NCI-H2196 (cell line): Measurements from ENCODE around the gene TMEM161A.
A peak's percentile ranks its signal among the peaks of the same experiment; 100 is the strongest.
"Not testable (repeated sequence)": the region's sequence is repeated elsewhere in the genome, so short reads cannot be mapped to it uniquely, and the experiment has no call there.

Source experiments
- DNase-seq: peaks from one replicate; lab custom pipeline; 2025; ENCODE audit not compliant: unreplicated experiment; lab: John Stamatoyannopoulos, UW

The TMEM161A gene

DNA sequence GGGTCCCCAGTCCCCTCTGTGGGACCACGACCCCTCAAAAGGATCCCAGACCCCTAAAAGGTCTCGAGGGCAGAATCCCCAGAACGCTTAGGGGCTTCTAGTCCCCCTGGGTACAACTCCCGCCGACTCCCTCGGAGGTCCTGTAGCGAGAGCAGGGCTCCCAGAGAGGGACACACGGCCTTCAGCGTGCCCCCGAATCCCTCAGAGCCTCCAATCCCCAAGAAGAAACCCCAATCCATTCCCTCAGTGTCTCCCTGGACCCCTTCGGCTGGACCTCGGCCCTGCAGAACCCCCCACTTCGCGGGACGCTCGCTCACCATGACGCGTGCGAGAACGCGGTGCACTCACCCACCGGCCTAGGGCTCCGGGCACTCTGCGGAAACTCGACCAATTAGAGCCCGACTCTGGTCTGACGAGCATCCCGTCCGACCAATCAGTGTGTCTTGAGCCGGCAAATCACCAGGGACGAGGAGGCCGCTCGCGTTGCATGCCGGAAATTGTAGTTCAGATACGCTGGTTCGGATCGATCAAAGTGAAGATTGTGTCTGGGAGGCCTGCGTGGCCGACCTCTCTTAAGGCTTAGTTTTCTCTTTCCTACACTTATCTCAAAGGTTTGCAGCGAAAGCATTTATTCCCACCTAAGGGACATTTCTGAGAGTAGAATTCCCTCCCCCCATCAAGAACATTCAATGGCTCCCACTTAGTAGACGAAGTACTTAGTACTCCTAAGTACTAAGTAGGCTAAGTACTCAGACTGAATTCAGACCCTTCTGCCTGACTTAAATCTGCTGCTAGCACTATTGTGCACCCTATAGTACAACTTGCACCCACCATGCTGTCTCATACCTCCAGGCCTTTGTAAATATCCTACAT, at the start of gene TMEM161A:
TSS of gene TMEM161A (minus strand) at position 370 of the 873 bp plus-strand sequence. CDS start at position 320, 50 bp downstream.
- peak; percentile 96 for DNase-seq

DNA sequence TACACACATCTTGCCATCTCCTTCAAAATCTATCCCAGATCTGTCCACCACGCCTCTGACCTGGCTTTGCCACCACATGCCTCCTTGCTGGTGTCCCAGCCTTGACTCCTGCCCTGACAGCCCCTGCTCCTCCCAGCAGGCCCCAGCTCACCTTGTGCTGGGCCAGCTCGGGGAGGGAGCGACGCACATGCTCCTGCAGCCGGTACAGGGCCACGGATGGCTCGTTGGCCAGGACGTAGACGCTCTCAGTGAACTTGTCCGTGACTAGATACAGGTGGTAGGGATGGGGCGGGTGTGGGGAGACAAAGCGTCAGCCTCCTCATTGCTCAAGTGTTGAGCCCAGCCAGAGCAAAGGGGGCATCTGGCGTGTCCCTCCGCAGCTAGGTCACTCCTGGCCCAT, 48.5 kb upstream of the TMEM161A start:
- DNase-seq: no peak

- peak; percentile 62 for DNase-seq
Observed at GRCh38 chr19:19185853-19186740, 47.8 kb upstream of the TMEM161A start.

GRCh38 chr19:19181488-19181998, 43.3 kb upstream of the TMEM161A start:
- no peak for DNase-seq

DNA sequence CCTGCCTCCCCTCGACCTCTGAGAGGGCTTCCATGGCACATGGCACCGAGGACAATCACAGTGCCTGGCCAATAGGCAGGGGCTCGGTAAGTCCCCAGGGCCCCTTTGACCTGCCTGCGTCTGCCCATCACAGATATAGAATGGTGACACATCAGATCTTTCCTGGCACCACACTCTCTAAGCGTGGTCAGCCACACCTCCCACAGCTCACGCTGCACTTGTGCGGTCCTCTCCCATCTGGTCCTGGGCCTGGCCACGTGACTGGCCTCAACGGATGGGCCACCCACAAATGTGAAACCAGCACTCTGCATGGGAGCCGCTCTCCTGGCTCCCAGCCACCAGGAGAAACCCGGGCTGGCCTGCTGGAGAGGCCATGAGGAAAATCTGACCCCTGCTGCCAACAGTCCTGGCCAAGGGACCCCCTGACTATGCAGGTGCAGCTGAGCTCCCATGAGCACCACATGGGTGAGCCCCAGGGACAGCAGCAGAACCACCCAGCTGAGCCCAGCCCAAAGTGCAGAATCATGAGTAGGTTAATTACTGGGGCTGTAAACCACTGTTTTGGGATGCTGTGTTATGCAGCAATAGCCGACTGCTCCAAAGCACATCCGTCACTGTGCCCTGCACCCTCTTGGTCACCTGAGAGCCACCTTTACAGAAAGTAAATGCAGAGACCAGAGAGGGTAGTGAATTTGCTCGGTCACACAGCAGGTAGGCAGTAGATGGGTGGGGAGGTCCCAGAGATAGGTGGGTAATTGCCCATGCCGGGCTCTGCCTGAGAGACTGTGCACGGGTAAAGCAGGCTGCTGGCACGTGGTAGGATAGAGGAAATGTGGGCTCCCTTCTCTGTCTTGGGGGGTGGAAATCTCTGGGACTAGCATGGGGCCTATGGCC, 41.5 kb upstream of the TMEM161A start:
- DNase-seq: no peak

- no peak for DNase-seq
Observed at GRCh38 chr19:19176950-19177349, 38.7 kb upstream of the TMEM161A start.

DNA sequence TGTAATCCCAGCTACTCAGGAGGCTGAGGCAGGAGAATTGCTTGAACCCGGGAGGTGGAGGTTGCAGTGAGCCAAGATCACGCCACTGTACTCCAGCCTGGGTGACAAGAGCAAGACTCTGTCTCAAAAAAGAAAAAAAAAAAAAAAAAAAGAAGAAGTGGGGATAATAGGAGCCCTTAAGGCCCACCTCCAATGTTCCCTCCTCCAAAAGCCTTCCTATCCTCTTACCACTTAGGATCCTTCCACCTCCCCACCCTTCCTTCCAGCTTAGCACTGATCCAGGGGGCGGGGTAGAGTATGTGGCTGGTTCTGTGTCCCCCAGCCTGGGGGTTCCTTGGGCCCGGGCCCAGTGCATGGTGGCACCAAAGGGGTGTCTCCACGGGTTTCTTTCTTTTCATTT, 35.0 kb upstream of the TMEM161A start:
- DNase-seq: not testable (repeated sequence)

- peak; percentile 13 for DNase-seq
Observed at GRCh38 chr19:19171821-19172532, 33.7 kb upstream of the TMEM161A start.

DNA sequence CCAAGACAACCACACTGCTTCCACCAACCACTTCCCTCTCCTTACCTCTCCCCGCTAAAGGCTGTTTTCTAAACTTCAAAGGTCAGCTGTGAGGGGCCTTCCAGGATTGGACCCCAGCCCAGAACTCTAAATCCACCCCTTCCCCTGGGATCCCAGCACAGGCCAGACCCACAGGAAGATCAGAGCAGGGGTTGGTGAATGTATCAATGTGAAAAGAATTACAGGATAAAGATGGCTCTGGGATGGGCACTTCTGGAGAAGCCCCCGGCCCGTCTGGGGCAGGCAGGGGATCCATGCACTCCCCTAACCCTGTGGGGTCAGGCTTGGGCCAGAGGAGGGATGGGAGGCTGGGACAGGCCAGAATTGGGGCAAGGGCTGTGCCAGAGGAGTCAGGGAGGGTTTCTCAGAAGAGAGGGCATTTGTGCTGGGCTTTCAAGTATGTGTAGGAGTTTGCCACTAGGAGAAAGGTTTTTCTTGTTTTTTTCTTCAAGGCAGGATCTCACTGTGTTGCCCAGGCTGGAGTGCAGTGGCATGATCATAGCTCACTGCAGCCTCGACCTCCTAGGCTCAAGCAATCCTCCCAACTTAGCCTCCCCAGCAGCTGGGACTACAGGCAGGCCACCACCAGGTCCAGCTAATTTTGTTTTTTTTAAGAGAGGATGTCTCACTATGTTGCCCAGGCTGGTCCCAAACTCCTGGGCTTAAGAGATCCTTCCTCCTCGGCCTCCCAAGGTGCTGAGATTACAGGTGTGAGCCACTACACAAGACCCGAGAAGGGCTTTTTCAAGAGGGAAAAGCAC, 32.8 kb upstream of the TMEM161A start:
- DNase-seq: no peak

DNA sequence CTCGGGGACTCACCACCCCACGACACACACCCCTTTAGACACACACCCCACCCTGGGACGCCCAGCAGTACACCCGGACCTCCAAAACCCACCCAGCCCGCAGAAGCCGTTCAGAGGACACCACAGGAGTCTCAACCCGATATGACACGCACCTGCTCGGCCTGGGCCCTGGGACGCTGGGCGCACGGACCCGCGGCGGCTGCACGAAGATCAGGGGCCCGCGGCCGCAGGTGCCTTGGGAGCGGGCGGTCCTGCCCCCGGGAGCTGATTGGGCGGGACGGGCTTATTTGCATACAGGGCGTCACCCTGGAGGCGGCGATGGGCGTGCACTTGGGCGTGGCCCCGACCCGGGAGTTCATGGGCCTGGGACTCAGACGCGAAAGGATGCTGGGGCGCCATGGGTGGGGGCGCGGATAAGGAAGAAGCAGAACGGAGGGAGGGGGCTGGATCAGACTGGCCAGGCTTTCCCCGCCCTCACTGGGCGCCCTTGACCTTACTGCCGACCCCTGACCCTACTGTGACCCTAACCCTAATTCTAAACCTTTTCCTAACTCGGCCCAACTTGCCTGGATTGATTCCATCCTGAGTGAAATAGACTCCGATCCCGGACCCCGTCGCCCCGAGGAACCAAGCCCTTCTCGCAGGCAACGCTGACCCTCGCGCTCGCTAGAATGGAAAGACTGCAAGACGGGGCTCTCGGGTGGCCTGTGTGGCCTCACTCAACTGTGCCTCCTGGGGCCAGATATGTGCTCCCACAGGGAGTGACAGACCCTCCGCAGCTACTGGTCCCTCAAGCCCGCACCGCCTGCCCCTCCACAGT, 32.0 kb upstream of the TMEM161A start, which contains the start of gene MEF2B:
TSS of gene MEF2B (minus strand) at position 211 of the 820 bp plus-strand sequence. CDS start 19,528 bp downstream, outside the sequence.
- peak; percentile 92 for DNase-seq

DNA sequence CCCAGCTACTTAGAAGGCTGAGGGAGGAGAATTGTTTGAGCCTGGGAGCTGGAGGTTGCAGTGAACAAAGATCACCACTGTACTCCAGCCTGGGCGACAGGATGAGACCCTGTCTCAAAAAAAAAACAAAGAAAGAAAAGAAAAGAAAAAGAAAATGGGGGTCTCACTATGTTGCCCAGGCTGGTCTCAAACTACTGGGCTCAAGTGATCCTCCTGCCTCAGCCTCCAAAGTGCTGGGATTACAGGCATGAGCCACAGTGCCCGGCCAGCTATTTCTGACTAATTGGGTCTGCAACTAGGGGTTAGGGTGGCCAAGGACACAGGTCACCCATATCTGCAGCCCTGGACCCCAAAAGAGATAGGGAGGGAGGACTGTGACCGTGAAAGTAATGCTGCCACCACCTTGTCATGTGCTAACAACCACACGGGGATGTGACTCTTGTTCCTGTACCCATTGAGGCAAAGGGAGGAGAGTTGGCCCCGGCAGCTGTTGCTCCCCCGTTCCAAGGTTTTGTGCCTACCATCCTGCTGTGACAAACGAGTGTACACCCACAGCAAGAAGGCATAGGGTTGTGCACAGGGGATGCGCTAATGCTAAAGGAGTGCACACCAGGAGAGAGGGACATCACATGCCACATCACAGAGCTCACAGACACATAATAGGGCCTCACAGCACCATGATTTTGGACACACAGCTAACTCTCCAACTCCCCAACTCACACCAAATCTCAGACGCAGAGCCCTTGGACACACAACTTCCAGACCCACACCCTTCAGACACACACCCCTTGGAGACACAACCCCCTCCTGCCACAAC, 31.2 kb upstream of the TMEM161A start:
- DNase-seq: no peak

DNA sequence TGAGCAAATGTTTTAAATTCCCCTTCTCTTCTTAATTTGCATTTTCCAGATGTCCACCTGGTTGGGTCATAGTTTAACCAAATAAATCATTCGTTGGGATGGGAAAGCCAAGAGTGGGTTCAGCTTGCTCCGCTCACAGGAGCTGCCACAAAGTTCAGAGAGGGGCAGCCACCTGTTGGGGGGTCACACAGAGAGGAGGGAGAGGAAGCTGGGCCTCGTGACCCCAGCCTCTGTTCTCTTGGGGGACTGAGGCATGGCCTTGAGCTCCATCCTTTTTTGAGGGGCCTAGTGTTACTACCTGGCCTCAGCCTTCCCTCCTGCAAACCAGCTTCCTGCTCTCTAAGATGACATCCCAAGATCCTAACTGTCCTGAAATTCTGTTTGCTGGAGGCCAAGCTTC, 29.3 kb upstream of the TMEM161A start:
- DNase-seq: no peak

GRCh38 chr19:19165396-19165795, 27.1 kb upstream of the TMEM161A start:
- no peak for DNase-seq

DNA sequence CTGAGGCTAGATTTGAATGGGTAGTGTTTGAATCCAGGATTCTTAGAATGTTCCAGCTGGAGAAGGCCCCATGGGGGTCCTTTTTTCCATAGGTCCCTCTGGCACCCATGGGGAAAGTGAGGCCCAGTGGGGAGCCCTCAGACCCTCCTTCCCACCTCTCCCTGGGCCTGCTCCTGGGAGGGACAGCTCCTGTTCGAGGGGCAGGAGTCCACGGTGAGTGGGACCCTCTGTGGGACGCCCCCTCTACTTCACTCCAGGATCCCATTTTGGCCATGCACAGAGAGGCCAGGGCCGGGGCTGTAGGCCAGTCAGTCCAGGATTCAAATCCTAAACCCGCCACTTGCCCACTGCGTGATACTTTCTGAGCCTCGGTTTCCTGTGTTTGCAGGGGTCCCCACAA, 24.2 kb upstream of the TMEM161A start:
- DNase-seq: no peak

- no peak for DNase-seq
Observed at GRCh38 chr19:19160461-19161035, 22.3 kb upstream of the TMEM161A start.

DNA sequence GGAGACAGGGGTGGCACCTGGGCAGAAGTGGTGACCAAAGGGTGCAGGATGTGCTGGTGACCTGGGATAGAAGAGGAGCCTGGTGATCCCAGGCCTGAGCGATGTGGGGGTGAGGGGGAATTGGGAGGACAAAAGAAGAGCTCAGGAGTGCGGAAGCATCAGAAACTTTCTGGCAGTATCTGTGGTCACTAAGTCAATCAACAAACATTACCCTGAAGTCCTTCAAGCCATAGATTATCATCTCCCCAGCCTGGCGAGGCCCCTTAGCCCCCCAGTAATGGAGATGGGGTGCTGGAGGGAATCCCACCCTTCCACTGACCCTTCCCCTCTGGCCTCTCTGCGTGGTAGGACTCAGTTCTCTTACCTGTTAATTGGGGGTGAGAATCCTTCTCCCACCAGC, 21.3 kb upstream of the TMEM161A start:
- no peak for DNase-seq

DNA sequence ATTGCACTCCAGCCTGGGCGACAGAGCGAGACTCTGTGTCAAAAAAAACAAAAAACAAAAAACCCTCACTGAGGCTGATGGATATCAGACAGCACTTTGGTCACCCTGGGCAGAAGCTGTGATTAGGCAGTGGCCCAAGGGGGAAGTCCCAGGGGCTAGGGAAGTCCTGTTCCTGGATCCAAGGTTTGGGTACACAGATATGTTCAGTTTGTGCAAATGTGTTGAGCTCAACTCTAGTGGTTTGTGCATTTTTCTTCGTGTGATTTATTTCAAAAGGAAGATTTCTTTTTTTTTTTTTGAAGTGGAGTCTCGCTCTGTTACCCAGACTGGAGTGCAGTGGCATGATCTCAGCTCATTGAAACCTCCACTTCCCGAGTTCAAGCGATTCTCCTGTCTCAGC, 19.5 kb upstream of the TMEM161A start:
- DNase-seq: no peak
